ENCODE results near the gene RB1.

DNA sequence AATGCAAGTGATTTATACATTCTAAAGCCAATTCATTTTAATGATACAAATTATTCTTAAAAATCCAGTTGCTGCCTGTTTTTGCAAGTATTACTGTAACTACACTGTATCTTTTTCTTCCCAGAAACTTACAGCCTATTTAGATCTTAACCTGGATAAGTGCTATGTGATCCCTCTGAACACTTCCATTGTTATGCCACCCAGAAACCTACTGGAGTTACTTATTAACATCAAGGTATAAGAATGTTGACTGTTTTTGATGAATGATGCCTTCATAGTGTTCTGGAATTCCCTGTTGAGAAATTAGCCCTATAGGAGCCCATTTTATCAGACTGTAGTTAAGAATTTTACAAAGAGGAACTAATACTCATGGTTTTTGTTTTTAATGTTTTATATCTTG lies 45.5 kb upstream of the RB1 start:
- no peak for TF ChIP-seq POLR2A (IDR thresholded peaks at IDR 0.05; ENCODE audit: low read depth)
- no peak for TF ChIP-seq POLR2AphosphoS5 (IDR thresholded peaks at IDR 0.05)
- TF ChIP-seq, protein P1, sequence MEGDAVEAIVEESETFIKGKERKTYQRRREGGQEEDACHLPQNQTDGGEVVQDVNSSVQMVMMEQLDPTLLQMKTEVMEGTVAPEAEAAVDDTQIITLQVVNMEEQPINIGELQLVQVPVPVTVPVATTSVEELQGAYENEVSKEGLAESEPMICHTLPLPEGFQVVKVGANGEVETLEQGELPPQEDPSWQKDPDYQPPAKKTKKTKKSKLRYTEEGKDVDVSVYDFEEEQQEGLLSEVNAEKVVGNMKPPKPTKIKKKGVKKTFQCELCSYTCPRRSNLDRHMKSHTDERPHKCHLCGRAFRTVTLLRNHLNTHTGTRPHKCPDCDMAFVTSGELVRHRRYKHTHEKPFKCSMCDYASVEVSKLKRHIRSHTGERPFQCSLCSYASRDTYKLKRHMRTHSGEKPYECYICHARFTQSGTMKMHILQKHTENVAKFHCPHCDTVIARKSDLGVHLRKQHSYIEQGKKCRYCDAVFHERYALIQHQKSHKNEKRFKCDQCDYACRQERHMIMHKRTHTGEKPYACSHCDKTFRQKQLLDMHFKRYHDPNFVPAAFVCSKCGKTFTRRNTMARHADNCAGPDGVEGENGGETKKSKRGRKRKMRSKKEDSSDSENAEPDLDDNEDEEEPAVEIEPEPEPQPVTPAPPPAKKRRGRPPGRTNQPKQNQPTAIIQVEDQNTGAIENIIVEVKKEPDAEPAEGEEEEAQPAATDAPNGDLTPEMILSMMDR (IDR thresholded peaks at IDR 0.05), result no peak
